Body of pancreas (tissue), 4 donors: ENCODE results near the gene GALNT15.

ENCODE experiments used
- POLR2A ChIP-seq, 3 donors: fragments of 450-650 bp; IDR thresholded peaks; one replicate each; pipeline ENCODE4 v1.6.1; 2016; ENCODE audit warnings: antibody characterized with exemption in 3 of 3, mild to moderate bottlenecking in 2 of 3
- TF ChIP-seq, protein P1 (sequence below), 7 experiments: fragments of 450-650 bp in 4 of 7; fragments of 200-600 bp in 3 of 7; sonication (generic) in 3 of 7; IDR thresholded peaks; one replicate each; pipeline ENCODE4 v1.5.1; 2016 to 2019; ENCODE audit warnings: antibody characterized with exemption in 7 of 7

DNA sequence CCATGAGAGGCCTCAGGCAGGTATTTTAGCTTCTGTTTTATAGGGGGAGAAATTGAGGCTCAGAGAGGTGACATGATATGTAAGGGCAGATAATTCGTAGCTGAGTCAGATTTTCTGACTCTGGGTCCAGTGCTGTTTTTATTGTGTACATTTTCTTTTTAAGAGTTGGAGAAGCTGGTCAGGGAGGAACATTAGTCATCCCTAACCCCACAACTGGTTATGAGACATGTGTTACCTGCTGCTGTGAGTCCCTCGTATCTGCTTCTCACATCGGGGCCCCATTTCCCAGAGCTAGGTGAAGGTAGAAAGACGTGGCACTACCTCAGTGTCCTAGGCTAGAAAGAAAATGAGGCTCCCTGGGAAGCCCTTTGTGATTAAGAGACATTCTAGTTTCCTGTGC lies 28.6 kb downstream of the GALNT15 start:
- TF ChIP-seq, protein P1, sequence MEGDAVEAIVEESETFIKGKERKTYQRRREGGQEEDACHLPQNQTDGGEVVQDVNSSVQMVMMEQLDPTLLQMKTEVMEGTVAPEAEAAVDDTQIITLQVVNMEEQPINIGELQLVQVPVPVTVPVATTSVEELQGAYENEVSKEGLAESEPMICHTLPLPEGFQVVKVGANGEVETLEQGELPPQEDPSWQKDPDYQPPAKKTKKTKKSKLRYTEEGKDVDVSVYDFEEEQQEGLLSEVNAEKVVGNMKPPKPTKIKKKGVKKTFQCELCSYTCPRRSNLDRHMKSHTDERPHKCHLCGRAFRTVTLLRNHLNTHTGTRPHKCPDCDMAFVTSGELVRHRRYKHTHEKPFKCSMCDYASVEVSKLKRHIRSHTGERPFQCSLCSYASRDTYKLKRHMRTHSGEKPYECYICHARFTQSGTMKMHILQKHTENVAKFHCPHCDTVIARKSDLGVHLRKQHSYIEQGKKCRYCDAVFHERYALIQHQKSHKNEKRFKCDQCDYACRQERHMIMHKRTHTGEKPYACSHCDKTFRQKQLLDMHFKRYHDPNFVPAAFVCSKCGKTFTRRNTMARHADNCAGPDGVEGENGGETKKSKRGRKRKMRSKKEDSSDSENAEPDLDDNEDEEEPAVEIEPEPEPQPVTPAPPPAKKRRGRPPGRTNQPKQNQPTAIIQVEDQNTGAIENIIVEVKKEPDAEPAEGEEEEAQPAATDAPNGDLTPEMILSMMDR (IDR thresholded peaks at IDR 0.05), result no peak
- no peak for TF ChIP-seq POLR2A (IDR thresholded peaks at IDR 0.05)
